Dedifferentiated amniotic fluid mesenchymal stem cell (primary cell): ENCODE measurements around the gene PTPRJ.
A peak's percentile ranks its signal among the peaks of the same experiment; 100 is the strongest.

Experiments
- DNase-seq: peaks from one replicate; pipeline ENCODE4 v3.0.0-alpha.2; 2016; ENCODE audit errors: extremely low spot score

Gene PTPRJ

GRCh38 chr11:48093323-48093722, 113.0 kb downstream of the PTPRJ start:
- no peak for DNase-seq

GRCh38 chr11:48093795-48094642, 113.7 kb downstream of the PTPRJ start:
- no peak for DNase-seq

- DNase-seq, result no peak
These were observed 114.4 kb downstream of the PTPRJ start for GRCh38 chr11:48094643-48095339.

GRCh38 chr11:48095779-48096470, 115.6 kb downstream of the PTPRJ start:
- no peak for DNase-seq

GRCh38 chr11:48096588-48097525, 116.5 kb downstream of the PTPRJ start:
- DNase-seq, result no peak

GRCh38 chr11:48098024-48098423, 117.7 kb downstream of the PTPRJ start:
- no peak for DNase-seq

- DNase-seq, result no peak
These were observed 119.6 kb downstream of the PTPRJ start for GRCh38 chr11:48099916-48100446.

GRCh38 chr11:48101044-48101733, 120.8 kb downstream of the PTPRJ start:
- no peak for DNase-seq

GRCh38 chr11:48101958-48102357, 121.6 kb downstream of the PTPRJ start:
- no peak for DNase-seq

GRCh38 chr11:48103621-48104567, 123.5 kb downstream of the PTPRJ start:
- peak; percentile 40 for DNase-seq

- no peak for DNase-seq
These were observed 124.2 kb downstream of the PTPRJ start for GRCh38 chr11:48104568-48104924.

GRCh38 chr11:48105096-48105990, 125.0 kb downstream of the PTPRJ start:
- no peak for DNase-seq

GRCh38 chr11:48106166-48106565, 125.8 kb downstream of the PTPRJ start:
- no peak for DNase-seq

- no peak for DNase-seq
These were observed 126.9 kb downstream of the PTPRJ start for GRCh38 chr11:48107188-48107704.

GRCh38 chr11:48108231-48109045, 128.1 kb downstream of the PTPRJ start:
- DNase-seq, result no peak

GRCh38 chr11:48109046-48109666, 128.8 kb downstream of the PTPRJ start:
- peak; percentile 33 for DNase-seq

- DNase-seq, result no peak
These were observed 130.1 kb downstream of the PTPRJ start for GRCh38 chr11:48110509-48110766.
